Measurements from ENCODE around the gene UBE2E2.

Gene UBE2E2

DNA sequence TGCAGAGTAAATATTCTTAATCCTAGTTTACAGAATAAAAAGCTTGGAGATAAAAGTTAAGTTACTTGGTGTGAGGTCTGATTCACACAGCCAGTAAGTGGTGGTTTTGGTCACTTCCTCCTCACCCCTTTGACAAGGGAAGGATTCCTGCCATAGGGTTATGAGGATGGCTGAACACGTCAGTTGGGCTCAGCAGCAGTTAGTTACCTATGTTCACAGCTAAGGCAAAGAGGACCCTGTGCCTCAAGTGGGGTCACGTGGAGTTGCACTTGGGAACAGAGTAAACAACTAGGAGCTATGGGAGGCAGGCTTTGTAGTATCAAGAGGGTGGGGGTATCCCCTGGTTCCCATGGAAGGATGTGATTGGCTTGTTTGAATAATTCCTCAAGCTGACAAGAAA, 232.2 kb downstream of the UBE2E2 start:
- DNase-seq (ENCODE audit: low spot score) = no peak
- no peak for FAIRE-seq

GRCh38 chr3:23435904-23436303, 232.8 kb downstream of the UBE2E2 start:
- no peak for DNase-seq (ENCODE audit: low spot score)
- FAIRE-seq = no peak

- FAIRE-seq (no peak), DNase-seq (ENCODE audit: low spot score) (no peak)
Measured at GRCh38 chr3:23437484-23438145, 234.5 kb downstream of the UBE2E2 start.

- no peak for FAIRE-seq
- DNase-seq (ENCODE audit: low spot score) = no peak
Measured at GRCh38 chr3:23438657-23439056, 235.5 kb downstream of the UBE2E2 start.

- FAIRE-seq = no peak
Measured at GRCh38 chr3:23439080-23439479, 236.0 kb downstream of the UBE2E2 start.

DNA sequence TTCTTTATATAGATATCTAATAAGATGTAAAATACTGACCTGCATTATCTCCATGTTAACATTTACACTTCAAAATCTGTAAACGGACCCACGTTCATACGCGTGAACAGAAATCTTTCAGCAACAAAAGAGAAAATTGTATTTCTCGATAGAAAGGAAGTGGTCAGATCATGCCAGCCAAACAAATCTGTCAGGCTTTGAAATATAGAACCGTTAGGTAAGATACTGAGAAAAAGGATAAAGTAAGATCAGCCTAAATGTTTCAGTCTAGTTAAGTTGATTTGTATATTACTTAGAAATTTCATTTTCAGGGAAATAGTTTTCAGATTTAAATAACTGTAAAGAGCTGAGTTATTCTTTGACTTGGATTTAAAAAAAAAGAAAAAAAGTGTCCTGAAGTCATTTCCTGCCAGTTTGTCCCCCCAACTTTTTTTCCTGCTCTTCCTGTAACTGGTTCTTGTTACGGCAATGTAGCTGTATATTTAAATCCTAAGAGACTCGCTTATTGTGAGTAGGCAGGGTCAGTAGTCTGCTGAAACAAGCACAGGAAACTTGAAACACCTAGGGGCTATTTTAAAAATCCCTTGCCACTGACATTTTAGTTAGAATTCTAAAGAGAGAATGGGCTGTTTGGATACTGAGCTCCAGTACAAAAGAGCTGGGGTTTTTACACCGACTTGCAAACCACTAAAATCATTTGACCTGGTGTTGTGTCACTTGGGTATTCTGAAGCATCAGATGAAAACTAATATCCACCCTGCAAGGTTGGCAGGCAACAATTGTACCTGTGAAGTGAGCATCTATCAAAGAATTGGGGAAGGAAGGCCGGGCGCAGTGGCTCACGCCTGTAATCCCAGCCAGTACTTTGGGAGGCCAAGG, 237.5 kb downstream of the UBE2E2 start:
- FAIRE-seq (no peak), DNase-seq (ENCODE audit: low spot score) (no peak)

More at GRCh38 chr3:23439080-23439479, 236.0 kb downstream of the UBE2E2 start:
- no peak for DNase-seq (ENCODE audit: low spot score)

- DNase-seq (ENCODE audit: low spot score) (peak; percentile 20), FAIRE-seq (no peak)
Measured at GRCh38 chr3:23442598-23443383, 239.7 kb downstream of the UBE2E2 start.

DNA sequence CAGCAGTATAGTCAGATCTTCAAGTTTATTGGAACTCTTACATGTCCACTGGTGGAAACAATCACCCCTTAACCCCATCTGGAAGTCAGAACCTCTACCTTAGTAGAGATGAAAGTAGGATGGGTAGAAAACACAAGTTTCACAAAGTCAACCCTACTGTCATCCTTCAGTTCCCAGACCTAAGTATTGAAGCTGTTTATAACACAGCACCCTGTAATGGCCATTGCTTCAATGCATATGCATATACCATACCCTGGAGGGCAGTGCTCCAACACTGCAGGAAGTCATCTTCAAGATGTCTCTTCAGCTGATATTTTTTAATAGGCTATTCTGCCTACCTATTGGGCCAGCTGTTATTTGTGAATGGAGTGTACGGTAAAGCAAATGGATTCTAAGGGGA, 241.3 kb downstream of the UBE2E2 start:
- peak; percentile 23 for FAIRE-seq
- no peak for DNase-seq (ENCODE audit: low spot score)

DNA sequence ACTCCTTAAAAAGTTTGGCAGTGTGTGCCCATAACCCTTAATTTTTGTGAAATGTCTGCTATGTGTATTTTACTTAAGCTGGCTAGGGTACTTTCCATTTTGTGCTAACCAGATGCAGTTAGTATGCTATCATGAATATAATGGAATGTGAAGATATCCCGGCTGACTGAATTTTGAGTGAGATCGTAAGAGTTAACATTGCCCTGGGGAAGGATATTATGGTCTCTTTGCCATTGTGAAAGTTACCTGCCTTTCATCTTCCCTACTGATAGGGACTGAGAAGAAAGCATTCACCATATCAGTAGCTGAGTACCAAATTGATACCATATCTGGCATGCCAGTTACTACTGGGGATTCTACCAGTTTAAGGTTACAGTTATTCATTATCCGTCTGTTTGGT, 243.2 kb downstream of the UBE2E2 start:
- no peak for FAIRE-seq
- DNase-seq (ENCODE audit: low spot score) = no peak

GRCh38 chr3:23448998-23449537, 245.9 kb downstream of the UBE2E2 start:
- DNase-seq (ENCODE audit: low spot score) (no peak), FAIRE-seq (no peak)

- no peak for DNase-seq (ENCODE audit: low spot score)
- FAIRE-seq = no peak
Measured at GRCh38 chr3:23450051-23450450, 246.9 kb downstream of the UBE2E2 start.

DNA sequence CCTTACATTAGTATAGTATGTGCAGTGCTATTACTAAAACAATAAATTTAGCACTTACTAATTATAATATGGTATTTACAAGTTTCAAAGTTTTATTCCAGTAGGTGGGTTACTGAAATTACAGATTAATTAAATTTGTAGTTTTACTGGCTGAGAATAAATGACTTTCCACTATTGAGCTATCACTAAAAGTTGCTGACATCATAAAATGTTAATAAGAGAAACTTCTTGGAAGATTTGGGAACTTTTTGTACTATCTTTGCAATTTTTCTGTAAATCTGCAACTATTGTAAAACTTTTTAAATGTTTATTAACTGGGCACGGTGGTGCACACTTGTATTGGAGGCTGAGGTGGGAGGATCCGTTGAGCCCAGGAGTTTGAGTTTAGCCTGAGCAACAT, 247.7 kb downstream of the UBE2E2 start:
- DNase-seq (ENCODE audit: low spot score) (no peak), FAIRE-seq (no peak)

DNA sequence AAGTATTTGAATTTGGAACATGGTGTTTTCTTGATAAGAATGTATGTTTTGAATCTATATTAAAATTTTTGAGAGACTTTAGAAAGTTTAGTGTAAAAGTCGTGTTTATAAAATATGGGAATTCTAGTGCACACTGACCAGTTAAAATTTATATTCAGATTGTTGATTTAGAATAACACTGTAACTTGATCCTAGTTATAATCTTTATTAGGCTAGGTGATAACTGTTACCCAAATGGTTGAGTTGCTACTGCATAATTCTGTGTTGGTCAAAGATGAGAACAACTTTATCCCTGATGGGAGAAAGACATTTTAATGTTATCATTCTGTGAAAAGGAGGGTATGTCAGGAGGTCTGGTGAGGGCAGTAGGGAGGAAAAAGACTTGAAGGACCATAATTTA, 249.3 kb downstream of the UBE2E2 start:
- no peak for FAIRE-seq
- DNase-seq (ENCODE audit: low spot score) = no peak

DNA sequence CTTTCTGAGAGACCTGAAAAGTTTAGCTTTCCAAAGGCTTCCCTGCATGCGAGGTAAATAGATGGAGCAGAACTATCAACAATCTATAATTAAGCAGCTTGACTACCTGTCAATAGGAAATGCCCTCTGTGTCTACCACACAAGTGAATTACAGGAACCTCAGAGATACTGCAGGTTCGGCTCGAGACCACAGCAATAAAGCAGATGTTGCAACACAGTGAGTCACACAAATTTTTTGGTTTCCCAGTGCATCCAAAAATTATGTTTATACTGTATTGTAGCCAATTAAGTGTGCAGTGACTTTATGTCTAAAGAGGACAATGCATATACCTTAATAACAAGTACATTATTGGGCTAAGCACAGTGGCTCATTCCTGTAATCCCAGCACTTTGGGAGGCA, 252.0 kb downstream of the UBE2E2 start:
- peak; percentile 31 for DNase-seq (ENCODE audit: low spot score)
- no peak for FAIRE-seq

DNA sequence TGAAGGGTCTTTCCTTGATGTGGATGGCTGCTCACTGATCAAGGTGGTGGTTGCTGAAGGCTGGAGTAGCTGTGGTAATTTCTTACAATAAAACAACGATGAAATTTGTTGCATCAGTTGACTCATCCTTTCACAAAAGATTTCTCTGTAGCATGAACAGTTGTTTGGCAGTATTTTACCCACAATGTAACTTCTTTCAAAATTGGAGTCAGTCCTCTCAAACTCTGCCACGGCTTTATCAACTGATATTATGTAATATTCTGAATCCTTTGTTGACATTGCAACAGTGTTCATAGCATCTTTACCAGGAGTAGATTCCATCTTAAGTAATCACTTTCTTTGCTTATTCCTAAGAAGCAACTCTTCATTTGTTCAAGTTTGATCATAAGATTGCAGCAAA, 252.6 kb downstream of the UBE2E2 start:
- DNase-seq (ENCODE audit: low spot score) (no peak), FAIRE-seq (no peak)

DNA sequence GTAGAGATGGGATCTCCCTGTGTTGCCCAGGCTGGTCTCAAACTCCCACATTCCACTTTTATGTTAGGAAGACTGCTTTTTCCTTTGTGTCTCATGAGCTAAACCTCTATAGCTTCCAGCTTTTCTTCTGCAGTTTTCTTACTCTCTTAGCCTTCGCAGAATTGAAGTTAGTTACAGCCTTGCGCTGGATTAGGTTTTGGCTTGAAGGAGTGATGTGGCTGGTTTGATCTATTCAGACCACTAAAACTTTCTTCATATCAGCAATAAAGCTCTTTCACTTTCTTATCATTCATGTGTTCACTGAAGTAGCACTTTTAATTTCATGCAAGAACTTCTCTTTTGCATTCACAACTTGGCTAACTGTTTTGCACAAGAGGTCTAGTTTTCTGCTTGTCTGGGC, 254.6 kb downstream of the UBE2E2 start:
- FAIRE-seq = no peak
- DNase-seq (ENCODE audit: low spot score) = no peak

DNA sequence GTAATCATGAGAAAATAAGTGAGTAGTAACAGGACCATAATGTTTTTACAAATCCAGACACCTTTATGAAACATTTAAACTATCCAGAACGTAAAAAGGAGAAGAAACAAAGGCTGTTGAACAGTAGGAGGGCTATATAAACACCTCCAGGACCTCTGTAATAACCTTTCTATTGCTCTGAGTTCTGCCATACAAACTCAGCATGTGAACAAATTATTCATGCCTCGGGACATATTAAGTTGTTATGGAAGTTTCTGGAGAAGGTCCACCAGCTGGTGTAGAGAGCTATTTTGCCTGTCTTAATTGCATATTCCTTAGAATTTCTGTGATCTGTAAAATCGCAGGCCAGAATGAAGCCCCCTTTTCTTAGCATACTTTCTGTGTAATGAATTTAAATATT, 256.3 kb downstream of the UBE2E2 start:
- FAIRE-seq (no peak), DNase-seq (ENCODE audit: low spot score) (no peak)

GRCh38 chr3:23459889-23460546, 256.9 kb downstream of the UBE2E2 start:
- DNase-seq (ENCODE audit: low spot score) (no peak), FAIRE-seq (no peak)

GRCh38 chr3:23461069-23461468, 257.9 kb downstream of the UBE2E2 start:
- no peak for DNase-seq (ENCODE audit: low spot score)
- no peak for FAIRE-seq

DNA sequence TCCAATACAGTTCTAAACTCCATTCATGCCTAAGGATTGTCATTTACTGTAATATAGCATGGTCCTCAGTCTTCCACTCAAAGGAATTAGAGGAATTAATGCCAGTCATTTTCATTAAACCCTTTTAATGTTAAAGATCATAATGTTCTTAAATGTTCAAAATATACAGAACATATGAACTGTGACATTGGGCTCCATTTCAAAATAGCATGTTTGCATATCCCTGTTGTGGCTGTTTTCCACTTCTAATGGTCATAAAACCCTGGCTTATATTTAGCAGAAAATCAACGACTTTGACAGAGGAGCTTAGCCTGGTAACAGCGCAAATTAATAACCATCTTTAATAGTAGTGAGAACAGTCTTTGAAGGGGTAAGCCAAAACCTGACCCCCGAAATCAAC, 260.7 kb downstream of the UBE2E2 start:
- DNase-seq (ENCODE audit: low spot score) (no peak), FAIRE-seq (no peak)

GRCh38 chr3:23465569-23465968, 262.4 kb downstream of the UBE2E2 start:
- no peak for FAIRE-seq

More at GRCh38 chr3:23465569-23465968, 262.4 kb downstream of the UBE2E2 start:
- no peak for DNase-seq (ENCODE audit: low spot score)
